Progenitor cell of endocrine pancreas (in vitro differentiated cells): Measurements from ENCODE around the gene CTDNEP1. TPM values are rescaled to one million over a fixed set of nuclear protein-coding genes. Genes with fewer than 3 reads are reported as not detected.
"Not testable (repeated sequence)": the region's sequence is repeated elsewhere in the genome, so short reads cannot be mapped to it uniquely, and the experiment has no call there.

Experiments
- DNase-seq: peaks from one replicate; pipeline ENCODE4 v3.0.0; 2021; ENCODE audit warnings: low spot score; ENCODE audit not compliant: unreplicated experiment
- H3K27ac Mint-ChIP-seq: 2 replicates; pipeline ENCODE4 v1.8.0; 2021; ENCODE audit warnings: mild to moderate bottlenecking, moderate library complexity, mixed read lengths
- H3K27me3 Mint-ChIP-seq: 2 replicates; pipeline ENCODE4 v1.8.0; 2021; ENCODE audit warnings: mixed read lengths
- H3K36me3 Mint-ChIP-seq: 2 replicates; pipeline ENCODE4 v1.8.0; 2022; ENCODE audit warnings: mixed read lengths; ENCODE audit not compliant: insufficient read depth
- H3K4me1 Mint-ChIP-seq: 2 replicates; pipeline ENCODE4 v1.8.0; 2021; ENCODE audit warnings: low read depth, mixed read lengths
- H3K4me3 Mint-ChIP-seq: 2 replicates; pipeline ENCODE4 v1.8.0; 2021; ENCODE audit warnings: low read depth, mild to moderate bottlenecking, moderate library complexity, mixed read lengths
- H3K9me3 Mint-ChIP-seq: 2 replicates; pipeline ENCODE4 v1.8.0; 2021; ENCODE audit warnings: low read depth, mixed read lengths
- total RNA-seq: library from RNA; stranded (reverse); gene quantifications from 2 replicates; pipeline ENCODE4 v1.2.1, GENCODE V29; 2021
- TF ChIP-seq, protein P1 (sequence below): fragments of 200-600 bp; sonication (generic); IDR thresholded peaks from one replicate; pipeline ENCODE4 v1.5.0; 2021; ENCODE audit warnings: antibody characterized with exemption, mild to moderate bottlenecking; ENCODE audit not compliant: unreplicated experiment

The CTDNEP1 gene
- total RNA-seq, 1 donor from 2014 or later: 137 TPM

DNA sequence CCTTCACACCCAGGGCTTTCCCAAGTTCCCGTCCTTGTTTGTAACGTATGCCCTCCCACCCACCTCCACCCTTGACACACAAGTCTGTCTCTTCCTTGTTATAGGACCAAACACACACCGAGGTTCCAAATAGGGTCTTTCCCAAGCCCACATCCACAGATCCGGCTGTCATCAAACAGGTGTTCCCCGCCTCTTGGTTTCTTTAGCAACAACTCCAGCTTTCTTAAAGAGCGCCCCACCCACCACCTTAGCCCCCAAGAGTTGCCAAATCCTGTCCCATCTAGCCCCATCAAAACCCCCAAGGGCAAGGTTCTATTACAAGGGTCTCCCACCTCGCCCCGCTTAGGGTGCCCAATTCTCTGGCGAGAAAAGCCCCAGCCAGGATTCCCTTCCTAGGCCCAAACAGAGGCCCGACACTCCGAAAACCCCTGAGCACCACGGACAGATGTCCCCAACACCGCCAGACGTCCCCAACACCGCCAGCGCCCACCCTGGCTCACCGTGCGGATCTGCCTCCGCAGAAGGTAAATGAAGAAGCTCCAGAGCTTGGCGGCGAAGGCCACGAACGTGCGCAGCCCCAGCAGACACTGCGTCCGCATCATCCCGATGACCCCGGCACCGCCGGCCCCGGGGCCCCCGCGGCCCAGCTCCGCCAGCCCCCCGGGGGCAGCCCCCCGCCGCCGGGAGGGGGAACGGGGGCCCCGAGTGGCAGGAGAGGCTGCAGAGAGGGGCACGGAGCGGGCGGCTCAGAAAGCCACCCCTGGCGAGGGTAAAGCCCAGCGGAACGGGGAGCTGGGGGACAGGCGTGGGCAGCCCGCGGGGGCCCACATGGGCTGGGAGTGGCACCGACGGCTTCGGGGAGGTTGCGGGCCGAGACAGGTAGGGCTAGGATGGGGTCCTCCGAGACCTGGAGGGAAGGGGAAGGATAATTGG is 573 bp downstream of the CTDNEP1 start:
- H3K27ac Mint-ChIP-seq: peak overlapping the region; percentile 95
- H3K27me3 Mint-ChIP-seq: no peaks in the 10 kb centered on the region
- peaks cover 25% of the 10 kb centered on the region for H3K4me1 Mint-ChIP-seq
- no peaks in the 10 kb centered on the region for H3K9me3 Mint-ChIP-seq
- peak overlapping the region; percentile 97 for H3K4me3 Mint-ChIP-seq
- no peak for DNase-seq
- H3K36me3 Mint-ChIP-seq: peaks cover 11% of the 10 kb centered on the region
- TF ChIP-seq, protein P1, sequence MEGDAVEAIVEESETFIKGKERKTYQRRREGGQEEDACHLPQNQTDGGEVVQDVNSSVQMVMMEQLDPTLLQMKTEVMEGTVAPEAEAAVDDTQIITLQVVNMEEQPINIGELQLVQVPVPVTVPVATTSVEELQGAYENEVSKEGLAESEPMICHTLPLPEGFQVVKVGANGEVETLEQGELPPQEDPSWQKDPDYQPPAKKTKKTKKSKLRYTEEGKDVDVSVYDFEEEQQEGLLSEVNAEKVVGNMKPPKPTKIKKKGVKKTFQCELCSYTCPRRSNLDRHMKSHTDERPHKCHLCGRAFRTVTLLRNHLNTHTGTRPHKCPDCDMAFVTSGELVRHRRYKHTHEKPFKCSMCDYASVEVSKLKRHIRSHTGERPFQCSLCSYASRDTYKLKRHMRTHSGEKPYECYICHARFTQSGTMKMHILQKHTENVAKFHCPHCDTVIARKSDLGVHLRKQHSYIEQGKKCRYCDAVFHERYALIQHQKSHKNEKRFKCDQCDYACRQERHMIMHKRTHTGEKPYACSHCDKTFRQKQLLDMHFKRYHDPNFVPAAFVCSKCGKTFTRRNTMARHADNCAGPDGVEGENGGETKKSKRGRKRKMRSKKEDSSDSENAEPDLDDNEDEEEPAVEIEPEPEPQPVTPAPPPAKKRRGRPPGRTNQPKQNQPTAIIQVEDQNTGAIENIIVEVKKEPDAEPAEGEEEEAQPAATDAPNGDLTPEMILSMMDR: no peak

DNA sequence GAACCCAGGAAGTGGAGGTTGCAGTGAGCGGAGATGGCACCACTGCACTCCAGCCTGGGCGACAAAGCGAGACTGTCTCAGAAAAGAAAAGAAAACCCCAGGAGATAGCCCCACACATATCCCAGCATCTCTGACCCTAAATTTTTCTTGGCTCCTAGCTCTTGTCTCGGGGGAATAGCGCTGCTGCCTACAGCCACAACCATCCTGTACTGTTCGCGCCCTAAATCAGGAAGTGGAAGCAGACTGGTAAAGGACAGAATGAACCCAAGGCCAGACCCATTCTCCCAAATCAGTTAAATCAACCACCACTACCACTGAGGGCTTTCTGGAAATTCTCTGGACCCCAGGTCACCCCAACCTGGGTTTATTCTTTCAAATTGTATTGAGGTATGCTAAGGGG is 1.7 kb downstream of the CTDNEP1 start:
- Mint-ChIP-seq H3K4me1 (peaks cover 25% of the 10 kb centered on the region), H3K27ac (no peak overlapping the region), H3K27me3 (no peaks in the 10 kb centered on the region), H3K4me3 (peak overlapping the region; percentile 96), H3K9me3 (no peaks in the 10 kb centered on the region), H3K36me3 (peaks cover 13% of the 10 kb centered on the region)
- no peak for DNase-seq
- TF ChIP-seq, protein P1: no peak

DNA sequence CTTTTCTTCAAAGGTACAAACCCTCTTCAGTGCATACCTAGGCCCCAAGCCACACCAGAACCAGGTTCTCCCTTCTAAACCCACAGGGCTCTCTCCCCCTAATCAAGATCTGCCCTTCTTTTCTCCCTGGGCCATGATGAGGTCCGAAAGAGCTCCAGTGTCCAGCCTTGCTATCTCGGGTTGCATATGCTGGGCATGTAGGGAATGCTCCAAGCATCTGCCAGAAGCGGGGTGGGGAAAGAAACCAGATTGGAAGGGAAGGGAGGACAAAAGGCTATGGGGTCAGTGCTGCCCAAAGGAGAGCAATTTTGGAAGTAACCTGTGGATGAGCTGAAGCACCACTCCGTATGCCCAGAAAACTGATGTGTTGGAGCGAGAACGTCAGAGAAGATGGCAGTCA is 2.3 kb downstream of the CTDNEP1 start:
- Mint-ChIP-seq H3K27ac (peak overlapping the region; percentile 86), H3K4me1 (peaks cover 25% of the 10 kb centered on the region), H3K4me3 (peak overlapping the region; percentile 61), H3K9me3 (no peaks in the 10 kb centered on the region), H3K36me3 (peaks cover 12% of the 10 kb centered on the region), H3K27me3 (no peaks in the 10 kb centered on the region)
- TF ChIP-seq, protein P1: no peak
- DNase-seq: no peak

DNA sequence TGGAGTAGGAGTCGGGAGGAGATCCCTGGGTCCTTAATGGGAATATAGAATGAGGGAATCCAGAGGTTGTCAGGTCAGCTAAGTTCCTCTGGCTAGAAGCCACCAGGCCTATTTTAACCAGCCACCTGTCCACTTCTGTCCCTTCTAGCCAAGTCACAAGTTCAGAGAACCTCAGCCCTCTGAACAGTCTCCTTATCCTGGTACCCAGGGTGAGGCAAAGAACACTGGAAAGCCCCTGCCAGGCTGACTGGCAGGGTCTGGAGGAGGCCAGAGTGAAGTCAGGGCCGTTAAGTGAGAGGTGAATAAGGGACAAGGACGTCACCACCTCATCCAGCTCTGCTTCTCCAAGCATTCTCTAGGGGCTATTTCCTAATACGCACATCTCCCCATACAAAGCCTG is 2.7 kb downstream of the CTDNEP1 start:
- TF ChIP-seq, protein P1: no peak
- Mint-ChIP-seq H3K27me3 (no peaks in the 10 kb centered on the region), H3K4me1 (peaks cover 24% of the 10 kb centered on the region), H3K4me3 (no peak overlapping the region), H3K36me3 (peaks cover 13% of the 10 kb centered on the region), H3K9me3 (no peaks in the 10 kb centered on the region), H3K27ac (peak overlapping the region; percentile 86)
- DNase-seq: no peak

DNA sequence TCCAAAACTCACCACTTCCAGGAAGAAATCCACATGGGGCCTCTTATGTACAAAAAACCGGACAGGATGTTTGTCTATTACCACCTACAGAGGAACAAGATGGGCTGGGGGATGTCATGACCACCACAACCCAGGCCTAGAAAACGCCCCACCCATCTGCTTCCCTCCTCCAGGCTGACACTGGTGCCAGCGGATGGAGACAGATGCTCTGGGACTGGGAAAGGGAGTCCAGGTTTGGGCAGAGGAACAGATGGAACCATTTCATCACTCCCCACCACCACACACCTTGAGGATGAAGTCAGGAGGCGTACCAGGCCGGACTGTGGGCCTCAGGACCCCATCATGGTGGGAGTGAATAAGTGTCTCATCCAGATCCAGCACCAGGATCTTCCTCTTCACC is 4.8 kb downstream of the CTDNEP1 start:
- H3K36me3 Mint-ChIP-seq: peaks cover 14% of the 10 kb centered on the region
- H3K27me3 Mint-ChIP-seq: no peaks in the 10 kb centered on the region
- no peak for DNase-seq
- TF ChIP-seq, protein P1: no peak
- H3K9me3 Mint-ChIP-seq: no peaks in the 10 kb centered on the region
- H3K4me3 Mint-ChIP-seq: no peak overlapping the region
- peaks cover 18% of the 10 kb centered on the region for H3K4me1 Mint-ChIP-seq
- H3K27ac Mint-ChIP-seq: peak overlapping the region; percentile 85

DNA sequence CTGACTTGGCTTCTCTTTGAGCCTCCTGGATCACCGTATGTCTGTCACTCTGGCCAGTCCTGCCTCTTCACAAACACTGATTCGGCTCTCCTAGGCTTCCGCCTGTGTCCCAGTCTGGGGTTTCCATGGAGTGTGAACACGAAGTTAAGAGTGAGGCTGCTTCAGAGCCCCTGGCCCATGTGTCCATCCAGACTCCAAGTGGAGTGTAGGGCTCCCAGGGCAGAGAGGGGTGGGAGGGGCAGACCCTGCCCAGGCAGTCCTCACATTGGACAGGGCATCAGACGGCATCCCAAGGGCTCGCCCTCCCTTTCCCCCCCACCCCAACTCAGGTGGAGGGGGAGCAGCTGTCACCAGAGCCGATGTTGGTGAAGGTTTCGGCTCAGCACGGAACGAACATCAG is 7.7 kb downstream of the CTDNEP1 start:
- not testable (repeated sequence) for DNase-seq, H3K9me3 Mint-ChIP-seq, H3K27me3 Mint-ChIP-seq
- peaks cover 20% of the 10 kb centered on the region for H3K36me3 Mint-ChIP-seq
- H3K27ac Mint-ChIP-seq: peak overlapping the region; percentile 94
- H3K4me1 Mint-ChIP-seq: peaks cover 23% of the 10 kb centered on the region
- peak overlapping the region; percentile 24 for H3K4me3 Mint-ChIP-seq
